SK-N-SH treated with all-trans-retinoic acid at 6 μM for 48 hours (cell line): ENCODE measurements around the gene GTF2A1.
A peak's percentile ranks its signal among the peaks of the same experiment; 100 is the strongest.

ENCODE experiments used
- ATAC-seq: fragments of 200-7000 bp; cut with Tn5 transposase; 3 replicates; pipeline ENCODE4 v1.9.1; 2020; ENCODE audit warnings: mild to moderate bottlenecking, moderate library complexity
- ARNTL ChIP-seq: fragments of 450-650 bp; formaldehyde crosslinking; IDR thresholded peaks from 2 replicates; pipeline ENCODE4 v1.5.0; 2020; ENCODE audit warnings: low read depth, mild to moderate bottlenecking, moderate library complexity, borderline replicate concordance
- BACH2 ChIP-seq: fragments of 250-450 bp; sonication (Bioruptor Pico); IDR thresholded peaks from 2 replicates; pipeline ENCODE4 v1.9.0; 2021; ENCODE audit warnings: mild to moderate bottlenecking, borderline replicate concordance
- CSRNP3 ChIP-seq: fragments of 250-450 bp; sonication (Bioruptor Pico); IDR thresholded peaks from 2 replicates; pipeline ENCODE4 v1.5.1; 2021; ENCODE audit warnings: mild to moderate bottlenecking, moderate library complexity
- ESRRG ChIP-seq: fragments of 250-450 bp; sonication (Bioruptor Pico); IDR thresholded peaks from 2 replicates; pipeline ENCODE4 v1.6.1; 2021; ENCODE audit warnings: mild to moderate bottlenecking
- OSR1 ChIP-seq: fragments of 250-450 bp; sonication (Bioruptor Pico); IDR thresholded peaks from 2 replicates; pipeline ENCODE4 v1.8.0; 2022; ENCODE audit warnings: moderate library complexity, mild to moderate bottlenecking, inconsistent platforms
- RARB ChIP-seq: fragments of 250-450 bp; sonication (Bioruptor Pico); IDR thresholded peaks from 2 replicates; pipeline ENCODE4 v1.8.0; 2021; ENCODE audit warnings: mild to moderate bottlenecking, moderate library complexity
- SNAI2 ChIP-seq: fragments of 250-450 bp; sonication (Bioruptor Pico); IDR thresholded peaks from 2 replicates; pipeline ENCODE4 v1.5.0; 2020; ENCODE audit warnings: mild to moderate bottlenecking, moderate library complexity
- TCF4 ChIP-seq: fragments of 250-450 bp; sonication (Bioruptor Pico); IDR thresholded peaks from 2 replicates; pipeline ENCODE4 v1.8.0; 2021; ENCODE audit warnings: mild to moderate bottlenecking, moderate library complexity, borderline replicate concordance
- TOX ChIP-seq: fragments of 250-450 bp; sonication (Bioruptor Pico); IDR thresholded peaks from 2 replicates; pipeline ENCODE4 v1.8.0; 2021; ENCODE audit warnings: mild to moderate bottlenecking, moderate library complexity, borderline replicate concordance
- ZC3H10 ChIP-seq: fragments of 250-450 bp; sonication (Bioruptor Pico); IDR thresholded peaks from 2 replicates; pipeline ENCODE4 v1.5.1; 2021; ENCODE audit warnings: mild to moderate bottlenecking, moderate library complexity
- ZFP30 ChIP-seq: fragments of 450-650 bp; formaldehyde crosslinking; IDR thresholded peaks from 2 replicates; pipeline ENCODE4 v1.5.0; 2022; ENCODE audit warnings: mild to moderate bottlenecking, moderate library complexity
- ZNF565 ChIP-seq: fragments of 450-650 bp; formaldehyde crosslinking; conservative IDR thresholded peaks from 2 replicates; pipeline ENCODE4 v1.5.0; 2020; ENCODE audit warnings: low read depth, mild to moderate bottlenecking, moderate library complexity
- ZNF8 ChIP-seq: fragments of 450-650 bp; formaldehyde crosslinking; IDR thresholded peaks from 2 replicates; pipeline ENCODE4 v1.5.0; 2020; ENCODE audit warnings: mild to moderate bottlenecking, moderate library complexity
- TF ChIP-seq, protein P1 (sequence below): fragments of 250-450 bp; sonication (Bioruptor Pico); IDR thresholded peaks from 2 replicates; pipeline ENCODE4 v1.8.0; 2020; ENCODE audit warnings: mild to moderate bottlenecking, moderate library complexity, borderline replicate concordance
- TF ChIP-seq, protein P2 (sequence below): fragments of 250-450 bp; sonication (Bioruptor Pico); IDR thresholded peaks from 2 replicates; pipeline ENCODE4 v1.8.0; 2021; ENCODE audit warnings: low read depth, mild to moderate bottlenecking, moderate library complexity, borderline replicate concordance
- TF ChIP-seq, protein P3 (sequence below): fragments of 250-450 bp; sonication (Bioruptor Pico); IDR thresholded peaks from 2 replicates; pipeline ENCODE4 v1.5.0; 2020; ENCODE audit warnings: mild to moderate bottlenecking, moderate library complexity
- TF ChIP-seq, protein P4 (sequence below): fragments of 250-450 bp; sonication (Bioruptor Pico); IDR thresholded peaks from 2 replicates; pipeline ENCODE4 v1.5.1; 2020; ENCODE audit warnings: low read depth, mild to moderate bottlenecking, moderate library complexity

Gene GTF2A1

GRCh38 chr14:81220580-81220829 lies 254 bp downstream of the GTF2A1 start:
- 0 out of 2 replicates have a peak, but pooled peaks have one; percentile 7 for TF ChIP-seq TOX
- no peak for TF ChIP-seq BACH2 (CRISPR knock-in tag)
- TF ChIP-seq, protein P1, sequence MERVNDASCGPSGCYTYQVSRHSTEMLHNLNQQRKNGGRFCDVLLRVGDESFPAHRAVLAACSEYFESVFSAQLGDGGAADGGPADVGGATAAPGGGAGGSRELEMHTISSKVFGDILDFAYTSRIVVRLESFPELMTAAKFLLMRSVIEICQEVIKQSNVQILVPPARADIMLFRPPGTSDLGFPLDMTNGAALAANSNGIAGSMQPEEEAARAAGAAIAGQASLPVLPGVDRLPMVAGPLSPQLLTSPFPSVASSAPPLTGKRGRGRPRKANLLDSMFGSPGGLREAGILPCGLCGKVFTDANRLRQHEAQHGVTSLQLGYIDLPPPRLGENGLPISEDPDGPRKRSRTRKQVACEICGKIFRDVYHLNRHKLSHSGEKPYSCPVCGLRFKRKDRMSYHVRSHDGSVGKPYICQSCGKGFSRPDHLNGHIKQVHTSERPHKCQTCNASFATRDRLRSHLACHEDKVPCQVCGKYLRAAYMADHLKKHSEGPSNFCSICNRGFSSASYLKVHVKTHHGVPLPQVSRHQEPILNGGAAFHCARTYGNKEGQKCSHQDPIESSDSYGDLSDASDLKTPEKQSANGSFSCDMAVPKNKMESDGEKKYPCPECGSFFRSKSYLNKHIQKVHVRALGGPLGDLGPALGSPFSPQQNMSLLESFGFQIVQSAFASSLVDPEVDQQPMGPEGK = peak; percentile 48; the same call in 1 of the 2 replicates
- ATAC-seq = no peak

GRCh38 chr14:81219759-81220579 lies 790 bp downstream of the GTF2A1 start:
- ATAC-seq = peak; percentile 2; the same call in 1 of the 3 replicates

GRCh38 chr14:81219210-81219758 lies 1.5 kb downstream of the GTF2A1 start:
- ATAC-seq = peak; percentile 85
- TF ChIP-seq CSRNP3 (CRISPR knock-in tag) = 0 out of 2 replicates have a peak, but pooled peaks have one; percentile 32
- peak; percentile 39; the same call in 1 of the 2 replicates for TF ChIP-seq ZNF8 (CRISPR knock-in tag)
- TF ChIP-seq TOX = peak; percentile 29; the same call in 1 of the 2 replicates
- TF ChIP-seq ZFP30 = peak; percentile 7; the same call in 1 of the 2 replicates
- no peak for TF ChIP-seq ZNF565 (CRISPR knock-in tag)
- 0 out of 2 replicates have a peak, but pooled peaks have one; percentile 61 for TF ChIP-seq RARB
- TF ChIP-seq SNAI2 (CRISPR knock-in tag) = peak; percentile 53; the same call in 1 of the 2 replicates
- TF ChIP-seq, protein P2, sequence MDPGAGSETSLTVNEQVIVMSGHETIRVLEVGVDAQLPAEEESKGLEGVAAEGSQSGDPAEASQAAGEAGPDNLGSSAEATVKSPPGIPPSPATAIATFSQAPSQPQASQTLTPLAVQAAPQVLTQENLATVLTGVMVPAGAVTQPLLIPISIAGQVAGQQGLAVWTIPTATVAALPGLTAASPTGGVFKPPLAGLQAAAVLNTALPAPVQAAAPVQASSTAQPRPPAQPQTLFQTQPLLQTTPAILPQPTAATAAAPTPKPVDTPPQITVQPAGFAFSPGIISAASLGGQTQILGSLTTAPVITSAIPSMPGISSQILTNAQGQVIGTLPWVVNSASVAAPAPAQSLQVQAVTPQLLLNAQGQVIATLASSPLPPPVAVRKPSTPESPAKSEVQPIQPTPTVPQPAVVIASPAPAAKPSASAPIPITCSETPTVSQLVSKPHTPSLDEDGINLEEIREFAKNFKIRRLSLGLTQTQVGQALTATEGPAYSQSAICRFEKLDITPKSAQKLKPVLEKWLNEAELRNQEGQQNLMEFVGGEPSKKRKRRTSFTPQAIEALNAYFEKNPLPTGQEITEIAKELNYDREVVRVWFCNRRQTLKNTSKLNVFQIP (CRISPR knock-in tag) = no peak
- 0 out of 2 replicates have a peak, but pooled peaks have one; percentile 28 for TF ChIP-seq ZC3H10 (CRISPR knock-in tag)
- TF ChIP-seq TCF4 (CRISPR knock-in tag) = no peak
- 0 out of 2 replicates have a peak, but pooled peaks have one; percentile 45 for TF ChIP-seq ESRRG (CRISPR knock-in tag)

More at GRCh38 chr14:81219759-81220579, 790 bp downstream of the GTF2A1 start:
- TF ChIP-seq BACH2 (CRISPR knock-in tag) = no peak
- TF ChIP-seq ARNTL (CRISPR knock-in tag) = no peak
- TF ChIP-seq, protein P3, sequence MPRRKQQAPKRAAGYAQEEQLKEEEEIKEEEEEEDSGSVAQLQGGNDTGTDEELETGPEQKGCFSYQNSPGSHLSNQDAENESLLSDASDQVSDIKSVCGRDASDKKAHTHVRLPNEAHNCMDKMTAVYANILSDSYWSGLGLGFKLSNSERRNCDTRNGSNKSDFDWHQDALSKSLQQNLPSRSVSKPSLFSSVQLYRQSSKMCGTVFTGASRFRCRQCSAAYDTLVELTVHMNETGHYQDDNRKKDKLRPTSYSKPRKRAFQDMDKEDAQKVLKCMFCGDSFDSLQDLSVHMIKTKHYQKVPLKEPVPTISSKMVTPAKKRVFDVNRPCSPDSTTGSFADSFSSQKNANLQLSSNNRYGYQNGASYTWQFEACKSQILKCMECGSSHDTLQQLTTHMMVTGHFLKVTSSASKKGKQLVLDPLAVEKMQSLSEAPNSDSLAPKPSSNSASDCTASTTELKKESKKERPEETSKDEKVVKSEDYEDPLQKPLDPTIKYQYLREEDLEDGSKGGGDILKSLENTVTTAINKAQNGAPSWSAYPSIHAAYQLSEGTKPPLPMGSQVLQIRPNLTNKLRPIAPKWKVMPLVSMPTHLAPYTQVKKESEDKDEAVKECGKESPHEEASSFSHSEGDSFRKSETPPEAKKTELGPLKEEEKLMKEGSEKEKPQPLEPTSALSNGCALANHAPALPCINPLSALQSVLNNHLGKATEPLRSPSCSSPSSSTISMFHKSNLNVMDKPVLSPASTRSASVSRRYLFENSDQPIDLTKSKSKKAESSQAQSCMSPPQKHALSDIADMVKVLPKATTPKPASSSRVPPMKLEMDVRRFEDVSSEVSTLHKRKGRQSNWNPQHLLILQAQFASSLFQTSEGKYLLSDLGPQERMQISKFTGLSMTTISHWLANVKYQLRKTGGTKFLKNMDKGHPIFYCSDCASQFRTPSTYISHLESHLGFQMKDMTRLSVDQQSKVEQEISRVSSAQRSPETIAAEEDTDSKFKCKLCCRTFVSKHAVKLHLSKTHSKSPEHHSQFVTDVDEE = no peak
- TF ChIP-seq, protein P4, sequence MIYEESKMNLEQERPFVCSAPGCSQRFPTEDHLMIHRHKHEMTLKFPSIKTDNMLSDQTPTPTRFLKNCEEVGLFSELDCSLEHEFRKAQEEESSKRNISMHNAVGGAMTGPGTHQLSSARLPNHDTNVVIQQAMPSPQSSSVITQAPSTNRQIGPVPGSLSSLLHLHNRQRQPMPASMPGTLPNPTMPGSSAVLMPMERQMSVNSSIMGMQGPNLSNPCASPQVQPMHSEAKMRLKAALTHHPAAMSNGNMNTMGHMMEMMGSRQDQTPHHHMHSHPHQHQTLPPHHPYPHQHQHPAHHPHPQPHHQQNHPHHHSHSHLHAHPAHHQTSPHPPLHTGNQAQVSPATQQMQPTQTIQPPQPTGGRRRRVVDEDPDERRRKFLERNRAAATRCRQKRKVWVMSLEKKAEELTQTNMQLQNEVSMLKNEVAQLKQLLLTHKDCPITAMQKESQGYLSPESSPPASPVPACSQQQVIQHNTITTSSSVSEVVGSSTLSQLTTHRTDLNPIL (CRISPR knock-in tag) = no peak
- TF ChIP-seq ZNF565 (CRISPR knock-in tag) = no peak
- no peak for TF ChIP-seq TOX
- no peak for TF ChIP-seq TCF4 (CRISPR knock-in tag)
- no peak for TF ChIP-seq RARB
- TF ChIP-seq OSR1 (CRISPR knock-in tag) = no peak
- no peak for TF ChIP-seq ESRRG (CRISPR knock-in tag)
- TF ChIP-seq, all 23 proteins: peak for 0
